T follicular helper cell (primary cell): ENCODE data around the gene SPINK8.
"Not testable (repeated sequence)": the region's sequence is repeated elsewhere in the genome, so short reads cannot be mapped to it uniquely, and the experiment has no call there.

Experiments used
- DNase-seq: peaks from one replicate; pipeline ENCODE4 v3.0.0-alpha.2; 2020; ENCODE audit warnings: low read depth
- total RNA-seq, 2 experiments: gene quantifications; one replicate each; lab custom pipeline; 2026; lab: John Stamatoyannopoulos, UW

SPINK8 gene
- total RNA-seq = 0 reads per million in 2 experiments

DNA sequence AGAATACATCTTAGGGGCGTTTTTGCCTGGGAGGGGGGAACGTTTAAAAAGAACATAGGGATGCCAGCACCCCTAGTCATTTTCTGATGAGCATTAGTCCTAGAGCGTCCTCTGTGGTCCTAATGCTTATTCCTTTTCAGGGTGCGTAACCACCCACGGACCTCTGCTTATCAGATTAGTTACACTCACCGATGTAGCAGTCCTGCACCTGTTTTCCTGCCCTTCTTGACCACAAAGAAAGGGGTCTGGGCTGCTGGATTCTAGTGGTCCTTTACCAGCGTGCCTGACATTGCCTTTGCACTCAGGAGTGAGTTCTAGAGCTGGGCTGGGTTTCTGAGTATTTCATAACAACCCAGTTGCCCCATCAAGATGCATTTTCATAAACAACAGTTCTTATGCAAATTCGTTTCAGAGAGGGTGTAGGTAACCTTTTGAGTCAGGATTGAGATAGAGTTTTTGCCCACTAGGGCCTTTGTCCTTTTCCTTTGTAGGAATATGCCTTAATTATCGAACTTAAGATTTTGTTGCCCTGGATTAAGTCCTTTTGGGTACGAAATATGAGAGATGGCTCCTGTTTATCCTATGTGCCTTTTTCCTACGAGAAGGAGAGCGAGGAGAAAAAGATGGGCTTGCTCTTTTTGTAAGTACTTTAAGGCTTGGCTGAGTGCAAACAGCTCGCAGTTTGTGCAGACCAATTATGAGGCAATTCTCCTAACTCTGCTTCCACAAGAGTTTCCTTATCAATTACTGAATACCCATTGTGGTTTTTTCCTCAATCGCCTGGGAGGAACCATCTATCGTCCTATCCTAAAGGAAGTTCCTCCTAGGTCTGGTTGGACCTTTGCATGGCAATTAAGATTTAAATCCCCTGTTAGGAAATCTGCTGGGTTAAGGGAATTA, at the start of gene SPINK8:
Gene SPINK8 (minus strand): TSS at position 316 of the 900 bp plus-strand sequence. CDS start 5,320 bp downstream, outside the sequence.
- not testable (repeated sequence) for DNase-seq

DNA sequence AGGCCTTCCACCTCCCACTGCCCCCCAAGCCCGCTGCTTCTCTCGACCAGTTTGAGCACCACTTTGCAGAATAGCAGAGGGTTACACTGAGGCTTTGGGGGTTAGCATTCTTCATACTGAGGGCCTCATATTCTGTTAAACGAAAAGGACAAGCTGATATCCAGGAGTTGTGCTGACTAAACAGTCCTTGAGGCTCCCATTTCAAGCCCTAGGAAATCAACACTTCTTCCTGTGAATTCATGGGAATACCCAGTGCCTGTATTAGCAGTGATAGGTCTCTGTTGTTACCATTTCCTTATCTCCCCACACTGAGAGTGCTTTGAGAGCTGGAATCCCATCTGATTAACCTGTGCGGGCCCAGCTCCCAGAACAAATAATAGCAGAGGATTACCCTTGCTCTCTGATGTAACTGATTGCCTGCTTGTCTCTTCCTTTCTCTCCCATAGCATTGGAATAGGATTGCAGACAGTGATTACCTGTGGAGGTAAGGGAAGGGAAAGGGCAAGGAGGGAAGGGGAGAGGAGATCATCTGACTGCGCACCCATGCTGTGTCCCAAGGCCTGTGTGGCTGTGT, 39.5 kb upstream of the SPINK8 start:
- no peak for DNase-seq

DNA sequence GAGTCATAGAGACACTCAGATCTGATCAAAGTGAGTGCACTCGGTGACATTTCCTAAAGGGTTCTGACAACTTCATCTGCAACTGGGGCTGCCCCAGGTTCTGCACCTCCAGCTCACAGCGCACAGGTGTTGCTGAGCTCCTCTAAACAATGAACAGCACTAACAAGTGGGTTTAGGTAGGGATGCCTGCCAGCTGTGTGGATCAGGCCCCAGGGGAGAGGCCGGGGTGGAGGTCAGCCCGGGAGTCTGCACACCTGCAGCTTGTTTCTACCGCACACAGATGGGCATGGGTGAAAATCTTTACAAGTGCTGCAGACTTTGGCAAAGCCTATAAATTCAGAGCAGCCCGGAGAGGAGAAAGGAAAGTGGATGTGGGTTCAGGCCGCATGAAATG, 38.9 kb upstream of the SPINK8 start:
- no peak for DNase-seq

GRCh38 chr3:48371651-48372376, 38.4 kb upstream of the SPINK8 start, which contains the start of gene FBXW12:
Gene FBXW12 (plus strand): TSS chr3:48372219. CDS start chr3:48372768, 549 bp downstream.
- no peak for DNase-seq

DNA sequence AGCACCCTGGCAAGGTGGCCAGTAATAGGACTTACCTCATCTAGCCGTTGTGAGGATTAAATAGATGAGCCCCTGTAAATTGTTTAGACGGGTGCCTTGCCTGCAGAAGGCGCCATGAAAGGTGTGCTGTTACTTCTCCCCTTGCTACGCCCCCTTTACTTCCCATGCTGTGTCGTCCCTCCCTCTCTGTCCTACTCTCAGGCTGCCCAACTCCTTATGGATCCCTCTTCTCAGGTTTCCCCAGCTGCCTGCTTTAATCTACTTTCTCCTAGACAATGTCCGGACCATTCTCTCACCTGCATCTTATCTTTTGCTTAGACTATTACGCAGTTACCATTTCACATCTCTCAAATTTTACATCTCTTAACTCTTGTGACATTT, 36.9 kb upstream of the SPINK8 start:
- DNase-seq = no peak

DNA sequence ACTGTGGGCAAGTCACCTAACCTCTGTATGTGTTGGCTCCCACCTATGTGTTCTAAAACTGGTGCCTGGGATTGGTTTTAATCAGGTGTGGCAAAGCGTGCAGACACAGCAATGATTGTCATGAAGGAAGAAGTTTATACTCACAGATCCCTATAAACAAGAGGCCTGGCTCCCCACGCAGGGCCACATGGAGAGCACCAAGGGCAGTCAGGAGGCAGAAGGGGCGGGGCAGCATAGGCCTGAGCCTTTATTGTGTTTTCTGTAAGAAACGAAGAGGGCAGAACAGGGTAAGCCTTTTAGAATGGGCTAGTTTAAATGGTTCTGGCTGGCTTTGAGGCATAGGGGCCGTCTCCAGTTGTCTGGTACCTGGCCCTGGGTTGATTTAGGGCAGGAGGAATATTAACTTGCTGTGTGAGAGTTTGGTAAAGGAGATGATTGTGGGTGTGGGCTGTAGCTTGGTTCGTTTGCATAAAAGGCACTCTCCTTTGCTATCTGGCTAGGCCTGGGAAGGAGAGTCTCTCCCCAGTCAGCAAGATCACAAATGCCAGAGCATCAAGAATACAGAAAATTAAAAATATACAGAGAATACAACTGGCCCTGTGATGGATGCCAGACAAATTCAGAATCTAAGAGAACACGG, 36.4 kb upstream of the SPINK8 start:
- DNase-seq = no peak

DNA sequence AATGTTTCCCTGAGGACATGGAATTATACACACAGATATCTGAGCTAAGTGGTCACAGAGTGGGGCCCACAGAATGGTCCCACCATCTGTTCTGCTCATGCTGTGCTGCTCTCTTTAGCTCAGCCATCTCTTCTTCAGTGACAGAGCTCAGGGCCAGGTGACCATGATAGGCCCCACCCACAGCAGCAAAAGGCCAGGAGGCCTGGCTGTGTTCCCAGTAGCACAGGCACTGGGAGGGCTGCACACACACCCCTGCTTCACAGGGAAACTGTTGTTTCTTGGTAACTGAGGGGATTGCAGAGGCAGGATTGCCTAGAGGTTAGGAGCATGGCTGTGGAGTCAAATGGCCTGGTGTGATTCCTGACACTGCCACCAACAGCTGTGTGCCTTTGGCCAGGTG, 33.7 kb upstream of the SPINK8 start:
- DNase-seq = no peak

- no peak for DNase-seq
These were observed 31.4 kb upstream of the SPINK8 start for GRCh38 chr3:48364840-48365239.

DNA sequence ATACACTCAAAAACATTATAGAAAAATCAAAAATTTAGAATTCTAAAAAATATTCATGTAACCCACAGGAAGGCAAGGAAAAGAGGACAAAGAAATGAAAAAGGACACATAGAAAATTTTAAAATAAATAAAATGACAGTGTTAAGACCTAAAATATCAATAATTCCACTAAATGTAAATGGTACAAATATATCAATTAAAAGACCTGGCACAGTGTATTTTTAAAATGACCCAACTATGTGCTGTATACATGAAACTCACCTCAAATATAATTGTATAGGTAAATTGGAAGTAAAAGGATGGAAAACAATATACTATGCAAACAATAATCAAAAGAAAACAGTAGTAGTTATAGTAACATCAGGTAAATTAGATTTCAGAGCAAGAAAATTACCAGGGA, 28.5 kb upstream of the SPINK8 start:
- no peak for DNase-seq

DNA sequence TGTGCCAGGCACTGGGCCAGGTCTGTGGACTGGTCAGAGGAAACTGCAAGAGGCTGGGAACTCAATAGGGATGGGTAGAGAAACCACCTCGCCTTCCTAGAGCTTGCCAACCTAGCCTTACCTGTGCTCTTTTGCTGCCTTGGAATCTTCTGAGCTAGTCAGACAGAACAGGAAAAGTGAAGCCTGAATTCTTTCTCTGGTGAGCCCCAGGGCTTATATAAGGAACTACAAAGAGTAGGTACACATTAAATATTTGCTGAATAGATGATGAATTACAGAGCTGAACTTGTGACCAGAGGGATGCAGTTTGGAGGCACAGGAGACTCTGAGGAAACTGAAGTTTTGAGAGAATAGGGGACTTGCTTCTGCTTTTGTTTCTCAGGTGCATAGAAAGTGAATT, 23.0 kb upstream of the SPINK8 start:
- DNase-seq = no peak

- DNase-seq = no peak
These were observed 20.5 kb upstream of the SPINK8 start for GRCh38 chr3:48353987-48354386.

GRCh38 chr3:48352546-48352945, 19.1 kb upstream of the SPINK8 start:
- no peak for DNase-seq

- no peak for DNase-seq
These were observed 14.0 kb upstream of the SPINK8 start for GRCh38 chr3:48347500-48347899.

DNA sequence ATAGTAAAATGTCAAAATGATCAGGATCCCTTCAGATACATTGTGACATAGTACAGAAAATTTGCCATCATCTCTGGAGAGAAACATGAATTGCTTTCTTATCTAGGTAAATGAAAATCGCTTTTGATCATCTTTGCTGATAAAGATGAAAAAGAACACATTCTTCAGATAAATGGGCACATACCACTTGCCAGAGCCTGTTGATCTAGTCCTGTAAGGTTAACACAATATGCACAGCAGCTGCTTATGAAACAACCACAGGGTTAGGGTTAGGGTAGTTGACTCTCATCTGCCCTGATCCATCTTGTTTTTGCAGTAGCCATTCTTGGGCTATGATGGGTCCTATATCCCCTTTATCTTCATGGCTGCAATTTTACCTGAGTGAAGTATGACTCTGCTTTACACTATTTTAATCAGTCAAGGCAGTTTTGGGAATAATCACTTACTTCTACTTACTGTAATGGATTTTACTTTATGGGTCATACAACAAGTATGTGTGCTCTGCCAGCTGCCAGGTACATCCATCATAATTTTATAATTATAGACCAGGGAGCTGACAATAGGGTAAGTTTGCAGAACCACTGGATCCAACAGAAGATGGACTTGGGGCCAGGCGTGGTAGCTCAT, 12.6 kb upstream of the SPINK8 start:
- DNase-seq = no peak

DNA sequence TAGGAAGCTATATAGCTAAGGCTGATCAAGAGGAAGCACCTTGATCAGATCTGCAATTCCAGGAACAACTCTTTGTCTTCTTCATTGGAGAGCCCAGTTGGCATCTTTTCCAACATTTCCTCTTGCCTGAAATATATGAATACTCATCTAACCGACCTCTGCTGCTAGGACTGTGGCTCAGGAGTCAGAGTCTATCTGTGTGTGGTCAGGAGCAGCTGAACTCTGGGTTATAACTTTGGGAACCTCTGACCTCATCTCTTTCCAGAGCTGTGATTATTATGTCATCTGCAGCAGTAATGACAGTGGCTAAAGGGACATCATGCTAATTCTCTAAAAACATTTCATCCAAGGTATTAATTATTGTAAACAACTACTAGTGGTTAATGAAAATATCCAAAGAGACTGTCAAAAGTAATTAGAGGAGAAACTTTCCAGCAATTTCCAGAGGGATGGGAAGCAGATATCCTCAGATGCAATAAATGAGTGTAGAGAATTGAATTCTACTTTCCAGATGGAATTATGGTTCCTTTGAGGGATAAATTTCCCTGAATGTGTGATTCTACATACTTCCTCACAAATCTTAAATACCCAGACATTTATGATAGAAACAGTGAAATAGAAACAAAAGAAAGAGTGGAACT, 11.5 kb upstream of the SPINK8 start:
- no peak for DNase-seq

DNA sequence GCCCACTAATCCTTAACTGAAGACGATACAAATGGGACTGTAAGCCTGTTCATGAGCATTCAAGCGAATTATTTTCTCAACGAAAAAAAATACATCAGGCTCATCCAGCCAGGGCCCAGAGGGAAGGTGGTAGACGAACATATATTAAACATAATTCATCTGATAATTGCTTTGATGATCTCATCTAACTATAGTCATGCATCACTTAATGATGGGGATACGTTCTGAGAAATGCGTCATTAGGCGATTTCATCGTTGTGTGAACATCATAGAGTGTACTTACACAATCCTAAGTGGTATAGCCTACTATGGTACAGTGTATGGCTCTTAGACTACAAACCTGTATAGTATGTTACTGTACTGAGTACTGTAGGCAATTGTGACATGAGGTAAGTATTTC, 10.0 kb upstream of the SPINK8 start:
- no peak for DNase-seq

GRCh38 chr3:48338635-48339034, 5.2 kb upstream of the SPINK8 start:
- DNase-seq = no peak

DNA sequence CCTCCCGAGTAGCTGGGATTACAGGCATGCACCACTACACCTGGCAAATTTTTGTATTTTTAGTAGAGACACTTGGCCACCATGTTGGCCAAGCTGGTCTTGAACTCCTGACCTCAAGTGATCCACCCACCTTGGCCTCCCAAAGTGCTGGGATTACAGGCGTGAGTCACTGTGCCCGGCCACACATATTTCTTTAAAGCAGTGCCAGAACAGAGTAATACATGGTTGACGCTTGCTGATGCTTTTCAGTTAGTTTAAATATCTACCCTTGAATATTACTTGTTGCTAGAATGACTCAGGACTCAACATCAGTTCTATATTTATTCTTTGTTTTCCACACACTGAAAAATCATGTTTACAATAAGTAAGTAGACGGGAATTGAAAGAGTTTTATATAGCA, 4.1 kb upstream of the SPINK8 start:
- DNase-seq = not testable (repeated sequence)

- not testable (repeated sequence) for DNase-seq
These were observed 1.8 kb upstream of the SPINK8 start for GRCh38 chr3:48335286-48335685.

DNA sequence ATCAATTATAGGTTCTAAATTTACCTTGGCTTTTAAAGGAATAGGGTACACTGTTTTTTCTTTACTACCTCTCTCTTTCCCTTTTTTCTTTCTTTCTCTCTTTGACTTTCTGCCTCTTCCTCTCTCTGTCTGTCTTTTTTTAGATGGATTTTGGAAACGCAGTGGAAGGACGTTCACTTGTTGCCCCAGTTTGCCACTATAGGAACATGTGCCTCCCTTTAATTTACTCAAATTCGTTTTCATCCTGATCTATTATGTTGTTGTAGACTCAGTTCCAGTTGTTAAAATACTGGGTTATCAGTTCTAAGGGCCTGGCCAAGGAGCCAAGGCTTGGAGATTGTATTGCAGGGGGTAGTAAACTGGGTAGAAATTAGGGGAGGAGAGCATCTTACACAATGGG, 1.1 kb upstream of the SPINK8 start:
- DNase-seq = no peak
